CD4-positive, alpha-beta T cell treated with Interleukin-12 subunit alpha and Interleukin-12 subunit beta, for 1 hour (primary cell): ENCODE measurements around the gene CRYBB1.
"Not testable (repeated sequence)": the region's sequence is repeated elsewhere in the genome, so short reads cannot be mapped to it uniquely, and the experiment has no call there.

Experiments used
- DNase-seq: peaks from one replicate; pipeline ENCODE4 v3.0.0-alpha.2; 2020

CRYBB1 gene

DNA sequence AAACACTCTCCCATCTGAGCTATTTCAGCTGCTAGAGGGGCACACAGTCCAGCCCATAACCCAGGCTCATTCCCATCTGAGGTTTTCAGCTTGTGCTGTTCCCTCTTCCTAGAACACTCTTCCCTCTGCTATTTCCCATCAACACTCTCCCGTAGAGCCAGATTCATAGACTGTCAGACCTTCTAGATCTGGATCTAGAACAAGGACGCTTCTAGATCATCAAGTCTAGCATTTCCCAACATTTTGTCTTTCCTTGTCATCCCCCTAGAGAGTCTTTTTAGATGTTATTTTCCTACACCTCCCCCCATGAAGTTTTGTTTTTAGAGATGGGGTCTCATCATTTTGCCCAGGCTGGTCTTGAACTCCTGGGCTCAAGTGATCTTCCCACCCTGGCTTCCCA, 17.3 kb upstream of the CRYBB1 start:
- no peak for DNase-seq

DNA sequence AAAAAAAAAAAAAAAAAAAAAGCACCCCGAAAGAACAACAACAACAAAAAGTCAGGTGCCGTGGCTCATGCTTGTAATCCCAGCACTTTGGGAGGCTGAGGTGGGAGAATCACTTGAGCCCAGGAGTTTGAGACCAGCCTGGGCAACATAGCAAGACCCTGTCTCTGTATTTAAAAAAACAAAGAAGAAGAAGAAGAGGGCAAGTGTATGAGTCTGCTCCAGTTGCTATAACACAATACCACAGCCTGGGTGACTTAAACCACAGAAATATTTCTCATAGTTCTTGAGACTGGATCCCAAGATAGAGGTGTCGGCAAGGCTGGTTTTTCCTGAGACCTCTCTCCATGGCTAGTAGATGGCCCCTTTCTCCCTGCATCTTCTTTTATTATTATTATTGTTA, 16.4 kb upstream of the CRYBB1 start:
- DNase-seq, result no peak

DNA sequence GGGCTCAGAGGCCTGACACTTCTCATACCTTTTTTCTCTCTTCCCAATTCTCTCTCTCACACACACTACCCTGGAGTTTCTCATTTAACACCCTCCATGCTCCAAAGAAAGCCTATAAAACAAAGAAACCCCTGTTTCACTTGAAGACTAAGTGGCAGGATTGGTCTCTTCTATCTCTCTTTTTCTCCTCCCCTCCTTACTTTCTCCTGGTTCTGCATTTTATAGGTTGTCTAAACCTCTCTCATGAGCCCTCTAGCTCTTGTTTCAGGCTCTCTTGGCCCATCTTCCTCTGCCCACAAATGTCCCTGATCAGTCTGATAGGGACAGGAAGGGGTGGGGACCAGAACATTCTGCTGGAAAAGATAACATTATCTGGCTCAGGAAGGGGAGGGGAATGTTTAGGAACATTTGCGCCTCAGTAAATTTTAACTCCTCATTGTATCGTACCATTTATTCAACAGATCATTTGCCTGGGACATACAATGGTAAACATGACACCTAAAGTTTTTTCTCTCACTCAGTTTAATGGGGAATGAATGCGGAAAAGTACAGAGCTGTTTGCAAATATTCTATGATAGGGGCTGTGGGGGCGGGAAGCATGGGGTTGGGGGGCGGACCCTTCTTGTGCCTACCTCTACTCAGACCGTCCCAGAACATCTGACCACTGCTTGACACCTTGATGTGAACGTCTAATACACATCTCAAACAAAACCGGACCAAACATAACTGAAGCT, 14.8 kb upstream of the CRYBB1 start:
- DNase-seq, result no peak

DNA sequence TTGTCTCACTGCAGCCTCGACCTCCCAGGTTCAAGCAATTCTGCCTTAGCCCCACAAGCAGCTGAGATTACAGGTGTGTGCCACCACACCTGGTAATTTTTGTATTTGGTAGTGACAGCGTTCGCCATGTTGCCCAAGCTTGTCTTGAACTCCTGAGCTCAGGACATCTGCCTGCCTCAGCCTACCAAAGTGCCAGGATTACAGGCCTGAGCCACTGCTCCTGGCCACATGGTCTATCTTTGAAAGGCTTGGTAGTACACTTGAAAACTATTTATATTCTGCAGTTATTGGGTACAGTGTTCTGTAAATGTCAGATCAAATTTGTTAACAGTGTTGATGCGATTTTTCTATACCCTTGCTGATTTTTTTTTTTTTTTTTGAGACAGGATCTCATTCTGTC, 13.5 kb upstream of the CRYBB1 start:
- DNase-seq, result no peak

DNA sequence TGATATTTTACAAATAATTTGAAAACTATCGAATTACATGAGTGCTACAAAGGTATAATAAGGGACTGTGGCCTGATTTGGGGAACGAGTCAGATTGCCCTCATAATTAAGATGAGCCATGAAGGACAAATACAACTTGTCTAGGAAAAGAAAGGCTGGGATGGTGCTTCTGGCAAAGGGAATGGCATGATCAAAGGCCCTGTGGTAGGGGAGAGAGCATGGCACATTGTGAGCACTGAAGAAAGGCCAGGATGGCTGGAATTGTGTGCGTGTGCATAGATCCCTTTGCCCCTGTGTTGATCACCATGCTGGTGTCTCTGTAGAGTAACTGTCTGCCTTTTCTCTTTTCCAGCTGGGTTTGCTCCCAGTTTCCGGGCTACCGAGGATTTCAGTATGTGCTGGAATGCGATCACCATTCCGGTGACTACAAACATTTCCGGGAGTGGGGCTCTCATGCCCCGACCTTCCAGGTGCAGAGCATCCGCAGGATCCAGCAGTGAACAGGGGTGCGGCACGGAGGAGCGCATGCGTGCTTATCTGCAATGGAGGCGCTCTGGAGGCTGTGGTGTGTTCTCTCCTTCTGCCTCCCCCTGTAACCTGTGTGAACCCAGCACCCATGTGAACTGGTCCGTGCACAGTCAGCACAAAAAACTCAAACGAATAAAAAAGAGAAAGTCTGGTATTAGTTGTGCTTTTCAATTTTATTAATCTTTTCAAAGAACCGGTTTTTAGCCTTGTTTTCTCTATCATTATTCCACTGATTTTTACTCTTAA, 12.3 kb upstream of the CRYBB1 start:
- no peak for DNase-seq

DNA sequence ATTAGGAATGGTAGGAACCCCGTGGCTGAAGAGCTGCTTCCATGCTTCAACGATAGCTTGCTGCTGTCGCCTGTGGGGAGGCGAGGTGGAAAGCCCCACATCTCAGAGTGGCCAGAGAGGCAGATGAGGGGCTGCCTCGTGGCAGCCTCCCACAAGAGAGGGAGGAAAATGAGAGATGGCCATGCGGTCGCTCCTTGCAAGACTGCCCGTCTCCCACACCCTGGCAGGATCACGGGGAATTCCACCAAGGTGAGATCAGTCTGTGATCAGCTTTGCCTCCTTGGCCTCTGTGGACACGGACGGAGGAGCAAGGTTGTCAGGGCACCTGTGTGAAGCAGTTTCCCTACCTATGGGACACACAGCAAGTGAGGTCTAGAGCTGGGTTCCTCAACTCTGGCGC, 7.0 kb upstream of the CRYBB1 start:
- DNase-seq, result no peak

DNA sequence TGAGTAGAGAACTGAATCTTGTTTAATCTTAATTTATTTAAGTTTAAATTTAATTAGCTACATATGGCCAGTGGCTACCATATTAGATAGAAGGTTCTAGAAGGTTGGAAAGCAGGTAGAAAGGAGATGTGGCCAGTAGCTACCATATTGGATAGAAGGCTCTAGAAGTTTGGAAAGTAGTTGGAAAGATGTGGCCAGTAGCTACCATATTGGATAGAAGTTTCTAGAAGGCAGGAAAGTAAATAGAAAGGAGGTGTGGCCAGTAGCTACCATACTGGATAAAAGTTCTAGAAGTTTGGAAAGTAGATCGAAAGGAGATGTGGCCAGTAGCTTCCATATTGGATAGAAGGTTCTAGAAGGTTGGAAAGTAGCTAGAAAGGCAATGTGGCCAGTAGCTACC, 6.2 kb upstream of the CRYBB1 start:
- no peak for DNase-seq

DNA sequence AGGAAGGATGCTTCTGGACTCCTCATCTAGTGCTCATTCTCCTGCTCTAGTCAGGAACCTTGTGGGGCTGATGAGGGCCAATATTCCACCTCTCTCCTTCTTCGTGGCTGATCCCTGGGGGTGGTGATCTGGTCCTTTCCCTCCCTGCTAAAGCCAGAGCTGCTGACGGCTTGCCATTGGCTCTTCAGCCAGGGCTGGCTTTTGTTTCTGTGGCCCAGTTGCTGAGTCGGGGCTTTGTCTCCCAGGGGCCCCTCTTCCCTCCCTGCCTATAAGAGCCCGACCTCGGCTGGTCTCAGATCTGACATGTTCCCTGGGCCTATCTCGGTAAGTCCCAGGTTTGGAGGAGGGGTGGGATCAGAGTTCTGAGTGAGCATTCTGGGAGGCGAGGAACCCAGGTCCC, 3.8 kb upstream of the CRYBB1 start, which contains the start of gene CRYBA4:
TSS of gene CRYBA4 (plus strand) at position 301 of the 400 bp plus-strand sequence. CDS start 634 bp downstream, outside the sequence.
- DNase-seq, result no peak

DNA sequence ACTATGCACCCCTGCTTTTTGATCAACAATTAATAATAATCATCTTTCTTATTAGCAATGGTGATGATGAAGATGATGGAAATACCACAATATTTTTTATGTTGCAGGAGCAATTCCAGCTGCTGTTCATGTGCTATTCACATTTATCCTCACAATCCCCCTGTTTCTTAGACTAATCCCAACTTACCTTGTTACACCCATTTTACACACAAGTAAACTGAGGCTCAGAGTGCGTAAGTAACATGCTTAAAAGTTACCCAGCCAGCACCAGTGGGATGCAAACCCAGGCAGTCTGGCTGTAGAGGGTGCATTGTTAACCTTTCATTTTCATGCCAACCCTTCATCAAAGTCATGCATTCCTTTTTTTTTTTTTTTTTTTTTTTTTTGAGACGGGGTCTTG, 2.4 kb upstream of the CRYBB1 start:
- no peak for DNase-seq

DNA sequence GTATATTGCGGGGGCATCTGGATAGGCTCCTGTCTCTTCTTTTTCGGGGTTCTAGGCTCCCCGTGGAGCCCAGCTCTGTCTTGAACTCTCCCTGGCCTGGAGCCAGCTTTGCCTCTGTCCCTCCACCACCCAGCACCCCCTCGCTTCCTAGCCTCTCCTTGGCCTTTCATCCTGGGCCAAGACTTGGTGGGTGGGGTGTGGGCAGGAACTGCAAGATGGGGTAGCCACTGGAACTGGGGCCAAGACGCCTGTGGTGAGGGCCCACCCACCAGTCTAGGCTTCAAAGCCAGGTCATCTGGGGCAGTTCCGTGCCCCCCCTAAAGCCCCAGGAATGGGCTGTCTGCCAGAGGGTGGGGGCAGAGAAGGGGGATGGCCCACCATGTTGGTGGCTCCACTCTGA, 1.7 kb upstream of the CRYBB1 start:
- DNase-seq, result no peak

DNA sequence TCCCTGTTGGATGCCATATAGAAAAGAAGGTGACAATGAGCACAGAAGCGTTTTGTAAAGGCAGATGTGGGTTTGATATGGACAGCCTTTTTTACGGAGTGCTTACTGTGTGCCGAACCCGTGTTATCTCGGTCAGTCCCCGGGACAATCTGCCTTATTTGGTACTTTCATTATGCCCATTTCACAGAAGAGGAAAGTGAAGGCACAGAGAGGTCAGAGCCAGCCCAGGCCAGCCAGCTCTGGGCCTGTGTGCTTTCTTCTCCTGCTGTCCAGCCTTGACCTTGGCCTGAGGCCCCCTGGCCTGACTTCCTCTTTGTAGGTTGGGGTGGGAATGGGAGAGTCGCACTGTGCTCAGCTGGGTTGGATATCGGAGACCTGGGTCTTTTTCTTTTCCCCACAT, 628 bp upstream of the CRYBB1 start:
- no peak for DNase-seq

DNA sequence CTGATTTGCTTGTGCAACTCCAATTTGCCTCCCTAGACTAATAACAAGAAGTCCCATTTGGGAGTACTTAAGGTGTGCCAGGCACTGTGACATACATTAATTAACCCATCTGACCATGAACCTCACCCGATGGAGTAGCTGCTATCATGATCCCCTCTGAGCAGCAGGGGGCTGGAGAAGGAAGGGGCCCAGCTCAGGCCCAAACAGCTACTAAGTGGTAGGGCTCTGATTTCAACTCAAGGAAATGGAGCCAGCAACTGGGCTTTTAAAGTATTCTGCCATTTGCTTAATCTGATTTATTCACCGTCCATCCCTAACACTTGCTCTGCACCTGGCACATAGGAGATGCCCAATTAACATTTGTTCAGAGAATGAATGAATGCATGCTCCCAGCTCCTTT, 1.2 kb downstream of the CRYBB1 start:
- no peak for DNase-seq

DNA sequence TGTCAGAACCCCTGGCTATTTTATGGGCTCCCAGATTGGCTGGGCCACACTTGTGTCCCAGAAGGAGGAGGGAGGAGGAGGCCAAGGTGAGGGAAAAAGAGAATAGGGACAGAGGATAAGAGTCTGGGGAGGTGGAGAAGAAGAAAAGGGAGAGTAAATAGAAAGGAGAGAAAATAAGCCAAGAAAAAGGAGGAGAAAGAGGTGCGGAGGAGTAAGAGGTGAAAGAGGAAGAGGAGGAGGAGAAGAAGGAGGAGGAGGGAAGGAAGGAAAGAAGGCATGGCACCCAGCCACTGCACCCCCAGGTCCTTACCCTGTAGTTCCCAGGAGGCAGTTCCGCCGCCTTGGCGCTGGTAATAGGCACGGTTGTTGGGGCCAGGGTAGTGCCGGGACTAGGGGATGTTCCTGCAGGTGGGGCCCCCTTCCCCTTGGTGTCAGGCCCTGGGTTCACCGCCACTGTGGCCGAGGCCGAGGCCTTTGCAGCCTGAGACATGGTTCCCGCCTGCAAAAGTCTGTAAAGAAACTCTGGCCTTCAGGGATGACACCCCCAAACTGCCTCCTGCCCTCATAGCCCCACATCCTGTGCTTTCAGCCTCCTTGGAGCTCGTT, 1.9 kb downstream of the CRYBB1 start:
- DNase-seq, result no peak

DNA sequence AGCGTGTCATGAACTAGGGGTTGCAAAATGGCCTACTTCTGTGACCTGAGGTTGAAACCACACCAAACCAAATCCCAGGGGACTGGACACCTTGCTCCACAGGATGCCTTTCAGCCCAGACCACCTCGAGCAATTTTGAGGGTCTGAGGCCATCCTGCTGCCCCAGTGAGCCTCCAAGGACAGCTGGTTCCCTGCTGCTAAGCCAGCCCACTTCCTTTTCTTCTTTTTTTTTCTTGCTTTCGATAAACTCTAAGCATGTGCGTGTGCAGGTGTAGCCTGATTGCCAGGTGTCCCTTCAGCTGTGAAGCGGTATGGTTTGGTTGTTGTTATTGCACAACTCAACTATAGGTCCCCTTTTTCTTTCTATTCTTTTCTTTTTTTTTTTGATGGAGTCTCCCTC, 2.7 kb downstream of the CRYBB1 start:
- no peak for DNase-seq

DNA sequence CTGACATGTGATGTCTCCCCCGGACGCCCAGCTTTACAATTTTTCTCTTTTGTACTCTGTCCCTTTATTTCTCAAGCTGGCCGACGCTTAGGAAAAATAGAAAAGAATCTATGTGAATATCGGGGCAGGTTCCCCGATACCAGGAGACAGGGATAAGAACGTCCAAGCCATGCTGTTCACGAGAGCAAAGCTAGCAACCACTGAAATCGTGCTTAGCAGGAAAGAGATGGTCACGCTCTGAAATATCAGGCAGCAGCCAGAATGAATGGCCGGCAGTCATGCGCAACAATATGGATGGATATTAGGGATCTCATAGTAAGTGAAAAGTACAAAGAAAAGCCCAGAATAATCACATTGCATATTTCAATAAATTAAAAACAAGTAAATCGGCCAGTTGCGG, 3.5 kb downstream of the CRYBB1 start:
- DNase-seq, result no peak

DNA sequence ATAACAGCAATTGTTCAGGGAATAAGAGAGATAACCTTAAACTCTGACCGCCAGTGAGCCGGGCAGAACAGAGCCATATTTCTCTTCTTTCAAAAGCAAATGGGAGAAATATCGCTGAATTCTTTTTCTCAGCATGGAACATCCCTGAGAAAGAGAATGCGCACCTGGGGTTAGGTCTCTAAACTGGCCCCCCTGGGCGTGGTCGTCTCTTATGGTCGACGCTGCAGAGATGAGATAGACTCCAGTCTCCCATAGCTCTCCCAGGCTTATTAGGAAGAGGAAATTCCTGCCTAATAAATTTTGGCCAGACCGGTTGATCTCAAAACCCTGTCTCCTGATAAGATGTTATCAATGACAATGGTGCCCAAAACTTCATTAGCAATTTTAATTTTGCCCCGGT, 4.1 kb downstream of the CRYBB1 start:
- DNase-seq, result not testable (repeated sequence)

DNA sequence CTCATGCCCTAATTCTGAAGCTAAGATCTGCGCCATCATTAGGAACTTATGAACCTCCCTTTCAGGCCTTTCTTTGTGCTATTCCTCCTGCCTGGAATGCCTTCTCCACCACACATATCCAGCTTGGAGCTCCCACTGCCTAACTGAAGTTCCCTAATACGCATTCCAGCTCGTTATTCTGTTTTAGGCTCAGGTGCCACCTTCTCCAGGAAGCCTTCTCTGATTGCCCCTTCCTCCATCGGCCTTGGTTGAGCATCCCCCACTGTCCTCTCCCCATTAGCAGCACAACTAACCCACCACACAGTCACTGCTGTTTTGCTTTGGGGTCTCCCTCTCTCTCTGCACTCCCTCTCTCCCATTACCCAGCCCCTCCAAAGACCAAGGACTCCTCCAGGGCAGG, 5.2 kb downstream of the CRYBB1 start:
- no peak for DNase-seq

DNA sequence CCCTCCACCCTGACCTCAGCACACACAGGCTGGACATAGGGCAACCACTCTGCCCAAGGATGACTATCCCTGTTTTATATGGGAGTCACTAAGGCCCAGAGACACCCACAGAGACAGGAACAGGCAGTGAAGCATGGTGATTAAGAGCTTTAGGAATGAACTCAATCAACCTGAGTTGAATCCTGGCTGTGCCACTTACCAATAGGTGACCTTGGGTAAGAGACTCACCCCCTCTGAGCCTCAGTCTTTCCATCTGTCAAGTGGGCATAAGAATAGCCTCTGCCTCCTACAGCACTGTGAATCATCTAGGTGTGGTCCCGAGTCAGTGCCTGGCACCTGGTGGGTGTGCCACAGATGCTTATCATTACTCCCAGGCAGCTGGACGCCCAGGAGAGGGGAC, 6.8 kb downstream of the CRYBB1 start:
- no peak for DNase-seq

DNA sequence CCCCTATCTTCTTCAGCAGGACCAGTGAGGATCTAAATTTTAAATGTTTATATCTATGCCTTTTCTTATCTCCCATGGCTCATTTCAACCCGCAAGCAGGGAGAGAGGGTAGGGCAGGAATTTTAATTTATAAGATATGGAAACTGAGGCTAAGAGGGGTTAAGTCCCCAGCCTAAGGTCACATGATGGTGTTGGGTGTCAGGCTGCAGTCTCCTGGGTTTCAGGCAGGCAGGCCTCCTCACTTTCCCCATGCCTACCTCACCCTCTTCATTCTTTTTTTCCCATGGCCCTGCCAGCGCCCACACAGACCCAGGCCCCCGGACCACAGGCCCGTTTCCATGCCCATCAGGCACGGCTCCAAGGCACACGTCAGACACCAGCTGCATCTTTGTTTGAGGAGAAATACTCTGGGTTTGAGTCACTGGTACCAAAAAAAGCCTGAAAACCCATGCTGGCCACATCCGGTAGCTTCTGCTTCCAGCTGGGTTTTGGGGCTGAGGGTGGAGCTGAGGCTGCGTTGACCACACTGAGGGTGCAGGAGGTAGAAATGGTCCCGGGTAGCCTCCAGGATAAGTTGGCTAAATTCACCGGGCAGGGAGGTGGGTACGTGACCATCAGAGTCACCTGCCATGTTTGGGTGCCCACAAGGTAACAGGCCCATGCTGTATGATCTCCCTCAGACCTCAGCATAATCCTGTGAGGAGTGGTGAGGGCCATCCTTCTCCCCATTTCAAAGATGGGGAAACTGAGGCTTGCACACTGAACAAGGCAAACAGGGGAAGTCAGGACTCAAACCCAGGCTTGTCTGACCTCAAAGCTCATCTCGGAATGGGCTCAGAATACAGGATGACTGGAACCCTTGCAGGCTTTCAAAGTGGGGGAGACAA, 7.5 kb downstream of the CRYBB1 start:
- DNase-seq, result peak; percentile 56

DNA sequence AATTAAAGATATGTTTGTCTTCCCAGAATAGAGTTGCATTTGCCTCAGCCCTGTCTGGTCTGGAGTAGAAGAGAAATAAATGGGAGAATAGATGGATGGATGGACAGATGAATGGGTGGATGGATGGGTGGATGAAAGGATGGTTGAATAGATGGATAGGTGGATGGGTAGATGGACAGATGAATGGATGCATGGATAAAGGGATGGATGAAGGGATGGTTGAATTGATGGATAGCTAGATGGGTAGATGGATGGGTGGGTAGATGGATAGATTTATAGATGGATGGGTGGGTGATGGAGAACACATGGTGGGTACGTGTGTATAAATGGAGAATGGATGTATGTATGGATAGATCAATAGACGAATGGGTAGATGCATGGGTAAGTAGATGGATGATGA, 8.5 kb downstream of the CRYBB1 start:
- no peak for DNase-seq

DNA sequence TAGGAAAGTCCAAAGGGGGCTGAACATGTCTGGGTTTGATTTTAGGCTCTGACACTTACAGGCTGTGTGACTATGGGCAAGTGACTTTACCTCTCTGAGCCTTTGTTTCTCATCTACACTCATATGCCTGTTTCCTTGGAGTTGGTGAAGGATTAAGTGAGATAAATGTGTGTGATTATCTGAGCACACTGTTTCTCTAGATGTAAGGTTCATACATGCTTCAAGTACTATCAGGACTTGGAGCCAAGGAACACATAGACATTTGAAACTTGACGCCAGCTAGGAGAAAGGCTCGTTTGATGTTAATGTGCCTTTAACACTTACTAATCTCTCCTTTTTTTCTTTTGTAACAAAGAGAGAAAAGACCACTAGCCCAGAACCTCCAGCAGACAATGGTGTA, 9.7 kb downstream of the CRYBB1 start:
- DNase-seq, result no peak

DNA sequence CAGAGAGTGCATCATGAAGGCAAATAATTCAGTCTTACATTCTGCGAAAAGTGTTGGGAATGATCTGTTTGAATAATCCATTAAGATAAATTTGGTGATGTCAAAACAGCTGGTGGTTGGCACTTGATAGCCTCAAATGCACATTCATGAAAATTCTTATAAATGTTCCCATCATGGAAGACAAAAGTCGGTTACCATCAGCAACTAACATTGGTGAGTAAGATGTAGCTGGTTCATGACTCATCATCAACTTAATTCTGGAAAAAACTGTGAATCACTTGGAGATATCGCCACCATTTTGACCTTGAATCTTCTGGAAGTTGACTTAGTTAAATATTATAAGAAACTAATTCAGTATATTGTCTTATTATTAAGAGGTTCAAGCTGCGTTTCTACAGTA, 11.2 kb downstream of the CRYBB1 start:
- DNase-seq, result no peak

DNA sequence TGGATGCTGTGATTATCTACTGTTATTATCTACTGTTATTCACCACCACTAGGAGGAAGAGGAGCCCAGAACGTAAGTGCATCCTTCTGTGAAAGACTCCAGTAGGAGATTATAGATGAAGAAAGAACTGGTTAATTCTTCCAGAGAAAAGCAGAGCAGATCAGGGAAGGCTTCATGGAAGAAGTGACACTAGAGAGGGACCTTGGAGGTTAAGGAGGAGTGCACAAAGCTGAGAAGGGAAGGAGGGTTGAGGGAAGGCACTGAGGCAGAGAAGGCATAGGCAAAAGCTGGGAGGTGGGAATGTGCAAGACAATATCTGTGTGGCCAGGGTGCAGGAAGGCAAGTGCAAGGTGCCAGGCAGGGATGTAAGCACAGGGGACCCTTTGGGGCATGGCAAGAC, 13.5 kb downstream of the CRYBB1 start:
- DNase-seq, result no peak
